A549 treated with AZD2906 at 1 μM for 4 hours (cell line): ENCODE measurements around the gene GPR35. TPM values are rescaled to one million over a fixed set of nuclear protein-coding genes. Genes with fewer than 3 reads are reported as not detected.

Experiments
- total RNA-seq: library from RNA; stranded (reverse); fragments of 200-300 nt; extraction: Qiagen RNA extraction; gene quantifications from 5 replicates; pipeline ENCODE4 v1.2.3, GENCODE V29; 2022

The GPR35 gene
- total RNA-seq, result 0.24 to 1.1 TPM (median 0.77 TPM) in 5 replicates

GRCh38 chr2:240624950-240625621 lies at the start of gene GPR35:
Gene GPR35, plus strand, starts transcription at chr2:240625480. Its CDS starts 4,473 bp downstream, at chr2:240629953.

GRCh38 chr2:240586198-240586918 lies 38.9 kb upstream of the GPR35 start, which contains the start of gene CAPN10:
Gene CAPN10, plus strand, starts transcription at chr2:240586734. Its CDS starts 178 bp downstream, at chr2:240586912.

Other genes starting within 250 kb of the GPR35 start
- 183 to 261 TPM (median 244 TPM) in 5 replicates for gene GPC1, start 189.8 kb upstream of the GPR35 start, total RNA-seq
- gene ANKMY1, start 67.5 kb upstream of the GPR35 start, total RNA-seq, result 8.5 to 10.6 TPM (median 9.9 TPM) in 5 replicates
- gene DUSP28, start 65.1 kb upstream of the GPR35 start, total RNA-seq, result 5.4 to 8.2 TPM (median 7.6 TPM) in 5 replicates
- gene RNPEPL1, start 57.0 kb upstream of the GPR35 start, total RNA-seq, result 43.7 to 68.2 TPM (median 64.4 TPM) in 5 replicates
- 13.5 to 26.8 TPM (median 24.5 TPM) in 5 replicates for gene CAPN10, start 38.7 kb upstream of the GPR35 start, total RNA-seq
- gene AQP12B, start 57.4 kb downstream of the GPR35 start, total RNA-seq, result not detected in 5 replicates
- not detected in 5 replicates for gene AQP12A, start 66.4 kb downstream of the GPR35 start, total RNA-seq
- 0.51 to 0.84 TPM (median 0.65 TPM) in 5 replicates for gene KIF1A, start 194.7 kb downstream of the GPR35 start, total RNA-seq
- not detected in 5 replicates for gene AGXT, start 243.3 kb downstream of the GPR35 start, total RNA-seq